Ishikawa (cell line): ENCODE data around the gene EEFSEC.

Experiments used
- CEBPB ChIP-seq: IDR thresholded peaks from 2 replicates; pipeline ENCODE4 v1.6.1; 2012
- EGR1 ChIP-seq: IDR thresholded peaks from 2 replicates; pipeline ENCODE4 v1.6.1; 2012
- EP300 ChIP-seq: IDR thresholded peaks from 2 replicates; pipeline ENCODE4 v1.6.1; 2012; ENCODE audit warnings: borderline replicate concordance
- FOXM1 ChIP-seq: IDR thresholded peaks from 2 replicates; pipeline ENCODE4 v1.6.1; 2012; ENCODE audit warnings: low read depth, borderline replicate concordance
- RAD21 ChIP-seq: IDR thresholded peaks from 2 replicates; pipeline ENCODE4 v1.6.1; 2012; ENCODE audit warnings: low read depth
- TAF1 ChIP-seq: IDR thresholded peaks from 2 replicates; pipeline ENCODE4 v1.6.1; 2012; ENCODE audit warnings: low read depth, mild to moderate bottlenecking
- TEAD4 ChIP-seq: IDR thresholded peaks from 2 replicates; pipeline ENCODE4 v1.6.1; 2012
- YY1 ChIP-seq: IDR thresholded peaks from 2 replicates; pipeline ENCODE4 v1.6.1; 2012; ENCODE audit warnings: low read depth
- TF ChIP-seq, protein P1 (sequence below): IDR thresholded peaks from 2 replicates; pipeline ENCODE4 v1.6.1; 2012
- TF ChIP-seq, protein P2 (sequence below): IDR thresholded peaks from 2 replicates; pipeline ENCODE4 v1.6.1; 2012
- TF ChIP-seq, protein P3 (sequence below): IDR thresholded peaks from 2 replicates; pipeline ENCODE4 v1.6.1; 2012; ENCODE audit warnings: low read depth, mild to moderate bottlenecking

DNA sequence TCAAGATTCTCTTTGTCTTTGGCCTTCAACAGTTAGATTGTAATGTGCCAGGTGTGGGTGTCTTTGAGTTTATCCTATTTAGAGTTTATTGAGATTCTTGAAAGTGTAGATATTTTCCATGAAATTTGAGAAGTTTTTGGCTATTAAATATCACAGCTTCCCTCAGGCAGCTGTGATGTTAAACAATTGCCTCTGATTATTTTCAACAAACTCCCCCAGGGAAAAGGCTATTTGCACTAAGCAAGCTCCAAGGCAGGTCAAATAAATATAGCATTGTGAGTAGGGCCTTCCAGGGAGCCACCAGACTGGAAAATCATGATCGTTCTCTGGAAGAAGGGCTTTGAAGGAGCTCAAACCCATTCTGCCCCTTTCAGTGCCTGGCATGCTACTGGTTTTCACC lies 107.0 kb downstream of the EEFSEC start:
- no peak for TF ChIP-seq EGR1
- TF ChIP-seq, protein P1, sequence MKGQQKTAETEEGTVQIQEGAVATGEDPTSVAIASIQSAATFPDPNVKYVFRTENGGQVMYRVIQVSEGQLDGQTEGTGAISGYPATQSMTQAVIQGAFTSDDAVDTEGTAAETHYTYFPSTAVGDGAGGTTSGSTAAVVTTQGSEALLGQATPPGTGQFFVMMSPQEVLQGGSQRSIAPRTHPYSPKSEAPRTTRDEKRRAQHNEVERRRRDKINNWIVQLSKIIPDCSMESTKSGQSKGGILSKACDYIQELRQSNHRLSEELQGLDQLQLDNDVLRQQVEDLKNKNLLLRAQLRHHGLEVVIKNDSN = no peak
- no peak for TF ChIP-seq EP300
- TF ChIP-seq YY1 = no peak
- no peak for TF ChIP-seq TEAD4
- TF ChIP-seq, protein P2, sequence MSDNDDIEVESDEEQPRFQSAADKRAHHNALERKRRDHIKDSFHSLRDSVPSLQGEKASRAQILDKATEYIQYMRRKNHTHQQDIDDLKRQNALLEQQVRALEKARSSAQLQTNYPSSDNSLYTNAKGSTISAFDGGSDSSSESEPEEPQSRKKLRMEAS = no peak
- no peak for TF ChIP-seq RAD21
- TF ChIP-seq FOXM1 = no peak
- TF ChIP-seq CEBPB = no peak
- TF ChIP-seq, protein P3, sequence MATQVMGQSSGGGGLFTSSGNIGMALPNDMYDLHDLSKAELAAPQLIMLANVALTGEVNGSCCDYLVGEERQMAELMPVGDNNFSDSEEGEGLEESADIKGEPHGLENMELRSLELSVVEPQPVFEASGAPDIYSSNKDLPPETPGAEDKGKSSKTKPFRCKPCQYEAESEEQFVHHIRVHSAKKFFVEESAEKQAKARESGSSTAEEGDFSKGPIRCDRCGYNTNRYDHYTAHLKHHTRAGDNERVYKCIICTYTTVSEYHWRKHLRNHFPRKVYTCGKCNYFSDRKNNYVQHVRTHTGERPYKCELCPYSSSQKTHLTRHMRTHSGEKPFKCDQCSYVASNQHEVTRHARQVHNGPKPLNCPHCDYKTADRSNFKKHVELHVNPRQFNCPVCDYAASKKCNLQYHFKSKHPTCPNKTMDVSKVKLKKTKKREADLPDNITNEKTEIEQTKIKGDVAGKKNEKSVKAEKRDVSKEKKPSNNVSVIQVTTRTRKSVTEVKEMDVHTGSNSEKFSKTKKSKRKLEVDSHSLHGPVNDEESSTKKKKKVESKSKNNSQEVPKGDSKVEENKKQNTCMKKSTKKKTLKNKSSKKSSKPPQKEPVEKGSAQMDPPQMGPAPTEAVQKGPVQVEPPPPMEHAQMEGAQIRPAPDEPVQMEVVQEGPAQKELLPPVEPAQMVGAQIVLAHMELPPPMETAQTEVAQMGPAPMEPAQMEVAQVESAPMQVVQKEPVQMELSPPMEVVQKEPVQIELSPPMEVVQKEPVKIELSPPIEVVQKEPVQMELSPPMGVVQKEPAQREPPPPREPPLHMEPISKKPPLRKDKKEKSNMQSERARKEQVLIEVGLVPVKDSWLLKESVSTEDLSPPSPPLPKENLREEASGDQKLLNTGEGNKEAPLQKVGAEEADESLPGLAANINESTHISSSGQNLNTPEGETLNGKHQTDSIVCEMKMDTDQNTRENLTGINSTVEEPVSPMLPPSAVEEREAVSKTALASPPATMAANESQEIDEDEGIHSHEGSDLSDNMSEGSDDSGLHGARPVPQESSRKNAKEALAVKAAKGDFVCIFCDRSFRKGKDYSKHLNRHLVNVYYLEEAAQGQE = no peak
- TF ChIP-seq TAF1 = no peak
